Right atrium auricular region (tissue), 2 donors: ENCODE results near the gene L2HGDH. TPM values are rescaled to one million over a fixed set of nuclear protein-coding genes. Genes with fewer than 3 reads are reported as not detected.

ENCODE experiments used
- DNase-seq: peaks from one replicate; pipeline ENCODE4 v3.0.0-alpha.2; 2019; ENCODE audit warnings: low spot score
- H3K27ac ChIP-seq, 2 donors: fragments of 200-600 bp; sonication (generic); 1 replicate in 1 of 2; 2 replicates in 1 of 2; pipeline ENCODE4 v1.5.1; 2016 to 2019
- H3K27me3 ChIP-seq, 2 donors: fragments of 200-600 bp; sonication (generic); one replicate each; pipeline versions ENCODE4 v1.5.1 to v1.6.0; 2017 to 2019
- H3K36me3 ChIP-seq: fragments of 200-600 bp; sonication (generic); one replicate; pipeline ENCODE4 v1.5.1; 2016
- H3K4me1 ChIP-seq, 2 donors: fragments of 200-600 bp; sonication (generic); one replicate each; pipeline versions ENCODE4 v1.5.1 to v1.6.0; 2017 to 2019
- H3K4me3 ChIP-seq, 2 donors: fragments of 200-600 bp; sonication (generic); 1 replicate in 1 of 2; 2 replicates in 1 of 2; pipeline ENCODE4 v1.5.1; 2017 to 2019; ENCODE audit warnings: mild to moderate bottlenecking in 1 of 2, moderate library complexity in 1 of 2
- H3K9me3 ChIP-seq, 2 donors: fragments of 200-600 bp; sonication (generic); one replicate each; pipeline ENCODE4 v1.5.1; 2019
- total RNA-seq, 2 donors: library from RNA; depleted of rRNA; stranded (reverse); fragments of >200 nt; gene quantifications; one replicate each; pipeline ENCODE4 v1.1.0, GENCODE V29; 2016
- TF ChIP-seq, protein P1 (sequence below), 2 donors: fragments of 200-600 bp; sonication (generic); IDR thresholded peaks; one replicate each; pipeline ENCODE4 v1.5.1; 2019; ENCODE audit warnings: antibody characterized with exemption in 2 of 2

Gene L2HGDH
- total RNA-seq, 2 donors from 2014 or later: 4.0 to 8.3 TPM

- no peaks in the 10 kb centered on the region for H3K9me3 ChIP-seq
- peaks cover 0 to 35% of the 10 kb centered on the region in 2 donors for H3K4me1 ChIP-seq
- H3K4me3 ChIP-seq: no peak overlapping the region
- DNase-seq: no peak
- no peaks in the 10 kb centered on the region for H3K36me3 ChIP-seq
- no peaks in the 10 kb centered on the region for H3K27me3 ChIP-seq
- TF ChIP-seq, protein P1, sequence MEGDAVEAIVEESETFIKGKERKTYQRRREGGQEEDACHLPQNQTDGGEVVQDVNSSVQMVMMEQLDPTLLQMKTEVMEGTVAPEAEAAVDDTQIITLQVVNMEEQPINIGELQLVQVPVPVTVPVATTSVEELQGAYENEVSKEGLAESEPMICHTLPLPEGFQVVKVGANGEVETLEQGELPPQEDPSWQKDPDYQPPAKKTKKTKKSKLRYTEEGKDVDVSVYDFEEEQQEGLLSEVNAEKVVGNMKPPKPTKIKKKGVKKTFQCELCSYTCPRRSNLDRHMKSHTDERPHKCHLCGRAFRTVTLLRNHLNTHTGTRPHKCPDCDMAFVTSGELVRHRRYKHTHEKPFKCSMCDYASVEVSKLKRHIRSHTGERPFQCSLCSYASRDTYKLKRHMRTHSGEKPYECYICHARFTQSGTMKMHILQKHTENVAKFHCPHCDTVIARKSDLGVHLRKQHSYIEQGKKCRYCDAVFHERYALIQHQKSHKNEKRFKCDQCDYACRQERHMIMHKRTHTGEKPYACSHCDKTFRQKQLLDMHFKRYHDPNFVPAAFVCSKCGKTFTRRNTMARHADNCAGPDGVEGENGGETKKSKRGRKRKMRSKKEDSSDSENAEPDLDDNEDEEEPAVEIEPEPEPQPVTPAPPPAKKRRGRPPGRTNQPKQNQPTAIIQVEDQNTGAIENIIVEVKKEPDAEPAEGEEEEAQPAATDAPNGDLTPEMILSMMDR (IDR thresholded peaks at IDR 0.05): no peak
- no peak overlapping the region for H3K27ac ChIP-seq
Measured at GRCh38 chr14:50339178-50339804, 27.3 kb upstream of the L2HGDH start.

DNA sequence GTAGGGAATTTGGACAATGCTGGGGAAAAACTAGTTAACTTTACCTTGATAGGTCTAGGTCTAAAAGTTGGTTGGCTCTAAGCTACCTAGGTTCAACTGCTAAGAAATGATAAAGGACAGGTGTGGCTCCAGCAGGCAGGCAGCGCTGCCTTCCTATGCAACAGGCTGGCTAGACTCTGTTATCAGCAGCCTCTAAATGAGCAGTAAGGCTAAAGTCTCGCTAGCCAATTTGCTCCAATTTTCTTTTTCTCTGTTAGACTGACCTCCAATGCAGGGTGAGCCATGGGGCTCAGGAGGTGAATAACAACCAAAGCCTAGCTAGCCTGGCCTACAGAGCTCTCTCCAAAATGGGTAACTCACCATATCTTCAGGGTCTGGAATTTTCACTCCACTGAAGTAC lies 26.6 kb upstream of the L2HGDH start:
- Histone ChIP-seq H3K4me1 (peaks cover 0 to 35% of the 10 kb centered on the region in 2 donors), H3K36me3 (no peaks in the 10 kb centered on the region), H3K9me3 (no peaks in the 10 kb centered on the region), H3K27me3 (no peaks in the 10 kb centered on the region), H3K27ac (no peak overlapping the region), H3K4me3 (no peak overlapping the region)
- TF ChIP-seq, protein P1 (IDR thresholded peaks at IDR 0.05): no peak
- no peak for DNase-seq

GRCh38 chr14:50335989-50336824 lies 24.2 kb upstream of the L2HGDH start:
- H3K4me3 ChIP-seq: no peak overlapping the region
- DNase-seq: no peak
- TF ChIP-seq, protein P1 (IDR thresholded peaks at IDR 0.05): no peak

GRCh38 chr14:50335389-50335788 lies 23.4 kb upstream of the L2HGDH start:
- Histone ChIP-seq H3K36me3 (peaks cover 2% of the 10 kb centered on the region), H3K4me3 (no peak overlapping the region), H3K27me3 (no peaks in the 10 kb centered on the region), H3K27ac (peak overlapping the region; percentile 70 to 77), H3K4me1 (peaks cover 0 to 26% of the 10 kb centered on the region in 2 donors), H3K9me3 (no peaks in the 10 kb centered on the region)
- TF ChIP-seq, protein P1 (IDR thresholded peaks at IDR 0.05): no peak
- DNase-seq: peak; percentile 72

More at GRCh38 chr14:50335989-50336824, 24.2 kb upstream of the L2HGDH start:
- no peaks in the 10 kb centered on the region for H3K36me3 ChIP-seq
- no peaks in the 10 kb centered on the region for H3K27me3 ChIP-seq
- H3K4me1 ChIP-seq: peaks cover 0 to 26% of the 10 kb centered on the region in 2 donors
- H3K27ac ChIP-seq: peak overlapping the region; percentile 70 to 77
- no peaks in the 10 kb centered on the region for H3K9me3 ChIP-seq

DNA sequence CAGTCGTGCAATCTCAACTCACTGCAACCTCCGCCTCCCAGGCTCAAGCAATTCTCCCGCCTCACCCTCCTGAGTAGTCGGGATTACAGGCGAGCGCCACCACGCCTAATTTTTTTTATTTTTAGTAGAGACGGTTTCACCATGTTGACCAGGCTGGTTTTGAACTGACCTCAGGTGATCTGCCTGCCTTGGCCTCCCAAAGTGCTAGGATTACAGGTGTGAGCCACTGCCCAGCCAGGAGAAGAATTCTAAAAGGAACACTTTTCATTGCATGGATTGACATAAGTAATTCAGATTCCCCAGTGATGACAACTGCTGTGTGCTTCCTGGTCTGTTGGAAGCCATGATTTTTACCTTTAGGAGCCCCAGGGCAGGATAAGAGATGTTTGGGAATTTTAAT lies 22.2 kb upstream of the L2HGDH start:
- H3K27ac ChIP-seq: peak overlapping the region in 1 of 2 donors; percentile 77

More for the DNA sequence above, 22.2 kb upstream of the L2HGDH start:
- Histone ChIP-seq H3K9me3 (no peaks in the 10 kb centered on the region), H3K4me3 (no peak overlapping the region), H3K36me3 (peaks cover 4% of the 10 kb centered on the region), H3K4me1 (peaks cover 0 to 26% of the 10 kb centered on the region in 2 donors), H3K27me3 (no peaks in the 10 kb centered on the region)
- TF ChIP-seq, protein P1 (IDR thresholded peaks at IDR 0.05): no peak
- DNase-seq: no peak
